GM12874 (cell line): ENCODE results near the gene CUL2.

Experiments
- TF ChIP-seq, protein P1 (sequence below): IDR thresholded peaks from 2 replicates; pipeline ENCODE4 v1.5.1; 2011; ENCODE audit warnings: low read depth, mild to moderate bottlenecking, control low read depth, low read length, moderate library complexity; ENCODE audit not compliant: insufficient read depth

The CUL2 gene

DNA sequence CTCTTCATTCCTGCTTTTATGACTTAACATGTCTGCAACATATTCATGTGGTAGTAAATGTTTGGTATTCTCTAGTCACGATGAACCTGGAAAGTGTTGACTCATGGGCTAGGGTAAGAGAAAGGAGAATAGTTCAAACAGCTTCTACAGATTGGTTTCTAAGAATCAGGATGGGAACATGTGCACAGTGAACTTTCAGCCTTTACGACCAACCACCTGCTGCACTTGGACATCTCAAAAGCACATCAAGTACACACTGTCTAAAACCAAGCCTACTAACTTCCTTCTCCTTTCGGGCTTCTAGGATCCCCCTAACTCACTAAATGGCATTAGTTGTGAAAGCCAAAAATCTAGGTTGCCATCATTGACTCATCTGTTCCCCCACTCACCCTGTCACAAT lies 85.5 kb downstream of the CUL2 start:
- TF ChIP-seq, protein P1, sequence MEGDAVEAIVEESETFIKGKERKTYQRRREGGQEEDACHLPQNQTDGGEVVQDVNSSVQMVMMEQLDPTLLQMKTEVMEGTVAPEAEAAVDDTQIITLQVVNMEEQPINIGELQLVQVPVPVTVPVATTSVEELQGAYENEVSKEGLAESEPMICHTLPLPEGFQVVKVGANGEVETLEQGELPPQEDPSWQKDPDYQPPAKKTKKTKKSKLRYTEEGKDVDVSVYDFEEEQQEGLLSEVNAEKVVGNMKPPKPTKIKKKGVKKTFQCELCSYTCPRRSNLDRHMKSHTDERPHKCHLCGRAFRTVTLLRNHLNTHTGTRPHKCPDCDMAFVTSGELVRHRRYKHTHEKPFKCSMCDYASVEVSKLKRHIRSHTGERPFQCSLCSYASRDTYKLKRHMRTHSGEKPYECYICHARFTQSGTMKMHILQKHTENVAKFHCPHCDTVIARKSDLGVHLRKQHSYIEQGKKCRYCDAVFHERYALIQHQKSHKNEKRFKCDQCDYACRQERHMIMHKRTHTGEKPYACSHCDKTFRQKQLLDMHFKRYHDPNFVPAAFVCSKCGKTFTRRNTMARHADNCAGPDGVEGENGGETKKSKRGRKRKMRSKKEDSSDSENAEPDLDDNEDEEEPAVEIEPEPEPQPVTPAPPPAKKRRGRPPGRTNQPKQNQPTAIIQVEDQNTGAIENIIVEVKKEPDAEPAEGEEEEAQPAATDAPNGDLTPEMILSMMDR = no peak

DNA sequence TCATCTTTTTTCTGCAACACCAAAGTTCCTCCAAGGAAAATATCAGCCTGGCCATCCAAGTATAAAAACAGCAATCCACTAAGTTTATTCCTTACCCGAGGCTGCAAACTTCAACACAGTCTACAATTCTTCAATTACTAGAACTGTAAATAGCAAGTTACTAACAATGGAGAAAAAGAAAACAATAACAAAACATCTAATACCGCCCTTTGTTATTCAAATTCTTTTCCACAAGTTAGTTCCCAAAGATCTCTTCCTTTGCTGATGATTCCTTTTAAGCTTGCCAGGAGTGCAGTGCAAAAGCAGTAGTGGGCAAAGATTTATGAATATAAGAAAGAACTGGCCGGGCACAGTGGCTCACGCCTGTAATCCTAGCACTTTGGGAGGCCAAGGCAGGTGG lies 86.2 kb downstream of the CUL2 start:
- TF ChIP-seq, protein P1 = no peak

DNA sequence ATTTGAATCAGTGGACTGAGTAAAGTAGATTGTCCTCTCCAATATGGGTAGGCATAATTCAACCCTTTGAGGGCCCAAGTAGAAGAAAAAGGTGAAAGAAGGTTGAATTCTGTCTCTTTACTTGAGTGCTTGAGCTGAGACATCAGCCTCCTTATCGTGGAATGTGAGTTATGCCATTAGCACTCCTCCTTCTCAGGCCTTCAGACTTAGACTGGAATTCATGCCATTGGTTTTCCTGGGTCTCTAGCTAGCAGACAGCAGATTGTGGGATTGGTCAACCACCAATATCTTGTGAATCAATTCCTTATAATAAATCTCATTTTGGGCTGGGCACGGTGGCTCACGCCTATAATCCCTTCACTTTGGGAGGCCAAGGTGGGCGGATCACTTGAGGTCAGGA lies 89.2 kb downstream of the CUL2 start:
- TF ChIP-seq, protein P1 = no peak

DNA sequence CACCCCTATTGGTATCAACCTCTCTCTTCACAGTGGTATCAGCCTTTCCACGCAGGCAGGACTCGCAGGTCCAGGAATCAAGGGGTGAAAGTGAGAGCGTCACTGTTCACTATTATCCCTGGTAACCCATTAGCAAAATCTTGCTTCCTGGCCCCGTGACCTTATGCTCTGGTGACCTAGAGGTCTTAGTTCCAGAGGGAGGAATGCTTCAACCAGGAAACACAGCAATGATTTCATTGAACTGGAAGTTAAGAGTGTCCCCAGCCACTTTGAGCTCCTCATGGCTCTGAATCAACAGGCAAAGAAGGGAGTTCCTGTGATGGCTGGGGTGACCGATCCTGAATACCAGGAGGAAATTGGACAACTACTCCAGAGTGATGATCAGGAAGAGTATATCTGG lies 90.6 kb downstream of the CUL2 start:
- TF ChIP-seq, protein P1 = no peak

DNA sequence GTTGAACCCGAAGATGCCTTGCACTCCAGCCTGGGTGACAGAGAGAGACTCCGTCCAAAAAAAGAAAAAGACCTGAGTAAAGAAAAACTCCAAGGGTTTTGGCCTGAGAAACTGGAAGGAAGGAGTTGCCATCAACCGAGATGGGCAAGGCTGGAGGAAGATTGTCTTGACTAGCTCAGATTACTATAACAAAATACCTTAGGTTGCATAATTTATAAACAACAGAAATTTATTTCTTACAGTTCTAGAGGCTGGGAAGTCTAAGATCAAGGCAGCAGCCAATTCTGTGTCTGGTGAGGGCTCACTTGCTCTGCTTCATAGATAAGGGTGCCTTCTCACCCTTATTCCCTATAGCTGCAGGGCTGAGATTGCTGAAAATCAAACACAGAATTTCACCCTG lies 91.2 kb downstream of the CUL2 start:
- TF ChIP-seq, protein P1 = no peak

DNA sequence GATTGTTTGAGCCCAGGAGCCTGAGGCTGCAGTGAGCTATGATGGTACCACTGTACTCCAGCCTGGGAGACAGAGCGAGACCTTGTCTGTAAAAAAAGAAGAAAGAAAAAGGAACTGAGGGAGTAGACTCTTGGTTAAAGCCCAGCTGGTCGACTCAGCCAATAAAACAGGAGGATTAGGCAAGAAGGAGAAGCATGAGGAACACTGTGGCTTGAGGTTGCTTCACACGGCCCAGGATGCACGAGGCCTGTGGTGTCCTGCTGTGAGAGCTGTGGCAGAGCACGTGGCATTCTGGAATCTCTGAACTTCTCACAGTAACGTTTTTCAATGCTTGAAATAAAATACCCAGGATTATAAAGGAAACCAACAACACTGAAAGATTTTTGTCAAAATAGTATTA lies 93.3 kb downstream of the CUL2 start:
- TF ChIP-seq, protein P1 = no peak

DNA sequence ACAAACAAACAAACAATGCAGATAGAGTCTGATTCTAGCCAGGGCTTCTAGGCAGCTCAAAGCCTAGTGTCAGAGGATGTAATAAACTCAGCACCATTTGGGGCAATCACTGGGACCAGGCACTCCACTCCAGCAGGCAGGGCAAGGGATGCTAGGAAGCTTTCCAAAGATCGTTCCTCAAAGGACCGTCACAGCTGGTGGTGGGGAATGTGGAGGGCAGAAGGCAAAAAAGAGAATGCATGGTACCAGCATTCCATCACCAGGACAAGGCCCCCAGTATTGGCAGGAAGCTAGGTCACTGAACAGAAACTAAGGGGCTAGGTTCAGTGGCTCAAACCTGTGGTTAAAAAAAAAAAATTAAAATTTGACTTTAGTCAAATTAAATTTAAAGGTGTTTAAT lies 94.2 kb downstream of the CUL2 start:
- TF ChIP-seq, protein P1 = no peak
